Measurements from ENCODE around the gene EMILIN2.
"Not testable (repeated sequence)": the region's sequence is repeated elsewhere in the genome, so short reads cannot be mapped to it uniquely, and the experiment has no call there.

Gene EMILIN2

GRCh38 chr18:2846636-2847316 is at the start of gene EMILIN2:
Gene EMILIN2 (plus strand): TSS chr18:2847006. CDS start chr18:2847189, 183 bp downstream.
- peak; percentile 59 for DNase-seq (ENCODE audit: low spot score)

GRCh38 chr18:2797951-2798350 is 48.9 kb upstream of the EMILIN2 start:
- no peak for DNase-seq (ENCODE audit: low spot score)

GRCh38 chr18:2799369-2799768 is 47.4 kb upstream of the EMILIN2 start:
- no peak for DNase-seq (ENCODE audit: low spot score)

GRCh38 chr18:2805970-2806943 is 40.5 kb upstream of the EMILIN2 start:
- DNase-seq (ENCODE audit: low spot score): peak; percentile 22

GRCh38 chr18:2808640-2809039 is 38.2 kb upstream of the EMILIN2 start:
- DNase-seq (ENCODE audit: low spot score): not testable (repeated sequence)

GRCh38 chr18:2809666-2810183 is 37.1 kb upstream of the EMILIN2 start:
- not testable (repeated sequence) for DNase-seq (ENCODE audit: low spot score)

GRCh38 chr18:2811416-2811815 is 35.4 kb upstream of the EMILIN2 start:
- no peak for DNase-seq (ENCODE audit: low spot score)

- DNase-seq (ENCODE audit: low spot score): no peak
Measured at GRCh38 chr18:2814928-2815327, 31.9 kb upstream of the EMILIN2 start.

- no peak for DNase-seq (ENCODE audit: low spot score)
Measured at GRCh38 chr18:2818281-2818680, 28.5 kb upstream of the EMILIN2 start.

GRCh38 chr18:2821695-2822094 is 25.1 kb upstream of the EMILIN2 start:
- DNase-seq (ENCODE audit: low spot score): no peak

- DNase-seq (ENCODE audit: low spot score): no peak
Measured at GRCh38 chr18:2822213-2822921, 24.4 kb upstream of the EMILIN2 start.

- no peak for DNase-seq (ENCODE audit: low spot score)
Measured at GRCh38 chr18:2823202-2823601, 23.6 kb upstream of the EMILIN2 start.

GRCh38 chr18:2823966-2824365 is 22.8 kb upstream of the EMILIN2 start:
- DNase-seq (ENCODE audit: low spot score): no peak

GRCh38 chr18:2824865-2825264 is 21.9 kb upstream of the EMILIN2 start:
- DNase-seq (ENCODE audit: low spot score): no peak

GRCh38 chr18:2825613-2826175 is 21.1 kb upstream of the EMILIN2 start:
- no peak for DNase-seq (ENCODE audit: low spot score)

GRCh38 chr18:2826581-2826980 is 20.2 kb upstream of the EMILIN2 start:
- peak; percentile 48 for DNase-seq (ENCODE audit: low spot score)

GRCh38 chr18:2827061-2827460 is 19.7 kb upstream of the EMILIN2 start:
- DNase-seq (ENCODE audit: low spot score): no peak

GRCh38 chr18:2836118-2836517 is 10.7 kb upstream of the EMILIN2 start:
- DNase-seq (ENCODE audit: low spot score): not testable (repeated sequence)

- not testable (repeated sequence) for DNase-seq (ENCODE audit: low spot score)
Measured at GRCh38 chr18:2837290-2837689, 9.5 kb upstream of the EMILIN2 start.

GRCh38 chr18:2839202-2839601 is 7.6 kb upstream of the EMILIN2 start:
- DNase-seq (ENCODE audit: low spot score): no peak

- no peak for DNase-seq (ENCODE audit: low spot score)
Measured at GRCh38 chr18:2840521-2840920, 6.3 kb upstream of the EMILIN2 start.

GRCh38 chr18:2843146-2843545 is 3.7 kb upstream of the EMILIN2 start:
- DNase-seq (ENCODE audit: low spot score): no peak
